K562 treated with DMSO at 1 percent for 24 hours (cell line): ENCODE measurements around the gene ADAMTSL5. TPM values are rescaled to one million over a fixed set of nuclear protein-coding genes. Genes with fewer than 3 reads are reported as not detected.

Experiments
- total RNA-seq: library from RNA; unstranded; fragments of 300-600 nt; gene quantifications from 2 replicates; pipeline ENCODE4 v1.2.3, GENCODE V29; 2022; ENCODE audit warnings: low read depth; ENCODE audit not compliant: insufficient read depth

ADAMTSL5 gene
- 12.2 and 13.3 TPM in 2 replicates for total RNA-seq

GRCh38 chr19:1512671-1513498 lies at the start of gene ADAMTSL5:
Gene ADAMTSL5 (minus strand): TSS chr19:1513019. CDS start chr19:1510943, 2,076 bp downstream.

DNA sequence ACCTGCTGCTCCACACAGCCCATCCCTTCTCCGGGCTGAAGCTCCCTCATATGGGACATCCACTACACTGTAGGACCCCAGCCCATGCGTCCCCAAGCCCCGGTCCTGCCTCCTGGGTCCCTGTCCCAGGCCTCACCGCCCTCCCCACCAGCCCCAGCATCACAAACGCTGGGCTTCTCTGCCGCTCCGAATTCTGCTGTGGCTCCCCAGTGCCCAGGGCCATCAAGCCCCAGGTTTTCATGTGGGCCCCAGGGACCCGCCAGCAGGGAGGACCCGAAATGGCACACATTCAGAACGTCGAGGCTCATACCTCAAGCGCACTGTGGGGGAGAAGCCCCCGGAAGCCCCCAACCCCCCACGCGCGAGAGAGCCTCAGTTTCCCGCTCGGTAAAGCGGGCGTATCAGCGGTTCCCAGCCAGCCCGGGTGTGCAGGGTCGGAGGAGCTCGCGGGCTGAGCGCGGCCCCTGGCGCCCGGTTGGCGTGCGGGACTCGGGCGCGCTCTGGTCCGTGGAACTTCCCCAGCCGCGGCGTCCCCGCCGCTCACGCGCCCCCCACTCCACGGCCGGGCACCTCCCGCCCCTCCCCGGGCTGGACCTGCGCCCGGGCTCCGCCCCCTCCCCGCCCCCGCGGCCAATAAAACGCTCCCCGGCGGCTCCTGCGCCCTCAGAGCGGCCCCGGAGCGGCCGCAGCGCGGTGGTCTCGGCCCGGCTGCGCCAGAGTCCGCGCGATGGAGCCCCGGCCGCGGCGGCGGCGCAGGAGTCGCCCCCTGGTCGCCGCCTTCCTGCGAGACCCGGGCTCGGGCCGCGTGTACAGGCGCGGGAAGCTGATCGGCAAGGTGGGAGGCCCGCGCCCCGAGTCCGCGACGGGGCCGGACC lies 10.8 kb upstream of the ADAMTSL5 start, which contains the start of gene PLK5:
PLK5 (plus strand) TSS at position 666 of the 875 bp plus-strand sequence. CDS start 2,920 bp downstream, outside the sequence.

GRCh38 chr19:1491114-1491848 lies 21.5 kb downstream of the ADAMTSL5 start, which contains the start of gene REEP6:
Gene REEP6 (plus strand): TSS chr19:1491181. CDS start chr19:1491270, 89 bp downstream.

GRCh38 chr19:1490311-1491113 lies 22.3 kb downstream of the ADAMTSL5 start, which contains the start of gene PCSK4:
Gene PCSK4 (minus strand): TSS chr19:1490350. CDS start chr19:1490346, 4 bp downstream.

GRCh38 chr19:1478934-1479707 lies 33.7 kb downstream of the ADAMTSL5 start, which contains the start of gene C19orf25:
Gene C19orf25 (minus strand): TSS chr19:1479215. CDS start chr19:1478903, 312 bp downstream.

Other genes starting within 250 kb of the ADAMTSL5 start
- gene CIRBP, start 243.7 kb downstream of the ADAMTSL5 start, total RNA-seq = 121 and 125 TPM in 2 replicates
- 76.4 and 82.4 TPM in 2 replicates for gene FAM174C, start 237.5 kb downstream of the ADAMTSL5 start, total RNA-seq
- gene EFNA2, start 227.1 kb downstream of the ADAMTSL5 start, total RNA-seq = not detected in 2 replicates
- 455 and 509 TPM in 2 replicates for gene NDUFS7, start 129.1 kb downstream of the ADAMTSL5 start, total RNA-seq
- 65.8 and 79.9 TPM in 2 replicates for gene GAMT, start 111.5 kb downstream of the ADAMTSL5 start, total RNA-seq
- gene DAZAP1, start 105.4 kb downstream of the ADAMTSL5 start, total RNA-seq = 118 and 124 TPM in 2 replicates
- 5,734 and 6,329 TPM in 2 replicates for gene RPS15, start 74.6 kb downstream of the ADAMTSL5 start, total RNA-seq
- 0.60 and 1.2 TPM in 2 replicates for gene APC2, start 62.9 kb downstream of the ADAMTSL5 start, total RNA-seq
- gene C19orf25, start 33.8 kb downstream of the ADAMTSL5 start, total RNA-seq = 50.2 and 55.2 TPM in 2 replicates
- 4.4 and 5.7 TPM in 2 replicates for gene PCSK4, start 22.7 kb downstream of the ADAMTSL5 start, total RNA-seq
- 69.9 and 72.3 TPM in 2 replicates for gene REEP6, start 21.8 kb downstream of the ADAMTSL5 start, total RNA-seq
- not detected in 2 replicates for gene PLK5, start 11.1 kb upstream of the ADAMTSL5 start, total RNA-seq
- gene MEX3D, start 55.3 kb upstream of the ADAMTSL5 start, total RNA-seq = 32.4 and 43.7 TPM in 2 replicates
- 157 and 180 TPM in 2 replicates for gene MBD3, start 79.8 kb upstream of the ADAMTSL5 start, total RNA-seq
- 73.8 and 75.3 TPM in 2 replicates for gene UQCR11, start 92.4 kb upstream of the ADAMTSL5 start, total RNA-seq
- gene TCF3, start 139.6 kb upstream of the ADAMTSL5 start, total RNA-seq = 93.2 and 103 TPM in 2 replicates
- gene ONECUT3, start 240.5 kb upstream of the ADAMTSL5 start, total RNA-seq = not detected in 2 replicates